ENCODE measurements around the gene SPATA16. TPM values are rescaled to one million over a fixed set of nuclear protein-coding genes. Genes with fewer than 3 reads are reported as not detected.

The SPATA16 gene
- total RNA-seq, 1 donor from 2014 or later = not detected

GRCh38 chr3:172953571-172953970 lies 187.5 kb downstream of the SPATA16 start:
- DNase-seq (ENCODE audit: low read depth in 2 of 2) = no peak

- DNase-seq (ENCODE audit: low read depth in 2 of 2) = no peak
Observed at GRCh38 chr3:172951511-172951910, 189.5 kb downstream of the SPATA16 start.

GRCh38 chr3:172946061-172946460 lies 195.0 kb downstream of the SPATA16 start:
- no peak for DNase-seq (ENCODE audit: low read depth in 2 of 2)

- DNase-seq (ENCODE audit: low read depth in 2 of 2) = peak; percentile 6 to 10
Observed at GRCh38 chr3:172939651-172940293, 201.3 kb downstream of the SPATA16 start.

GRCh38 chr3:172938788-172939187 lies 202.2 kb downstream of the SPATA16 start:
- no peak for DNase-seq (ENCODE audit: low read depth in 2 of 2)

- DNase-seq (ENCODE audit: low read depth in 2 of 2) = no peak
Observed at GRCh38 chr3:172931746-172932285, 209.2 kb downstream of the SPATA16 start.

GRCh38 chr3:172929451-172929850 lies 211.6 kb downstream of the SPATA16 start:
- no peak for DNase-seq (ENCODE audit: low read depth in 2 of 2)

GRCh38 chr3:172924546-172924945 lies 216.5 kb downstream of the SPATA16 start:
- DNase-seq (ENCODE audit: low read depth in 2 of 2) = no peak

- peak in 1 of 2 donors; percentile 65 for DNase-seq (ENCODE audit: low read depth in 2 of 2)
Observed at GRCh38 chr3:172919297-172919683, 221.7 kb downstream of the SPATA16 start.

- peak in 1 of 2 donors; percentile 9 for DNase-seq (ENCODE audit: low read depth in 2 of 2)
Observed at GRCh38 chr3:172918568-172919296, 222.3 kb downstream of the SPATA16 start.

GRCh38 chr3:172918165-172918564 lies 222.9 kb downstream of the SPATA16 start:
- peak; percentile 82 to 91 for DNase-seq (ENCODE audit: low read depth in 2 of 2)

- peak in 1 of 2 donors; percentile 22 for DNase-seq (ENCODE audit: low read depth in 2 of 2)
Observed at GRCh38 chr3:172915911-172916514, 225.0 kb downstream of the SPATA16 start.

GRCh38 chr3:172914854-172915253 lies 226.2 kb downstream of the SPATA16 start:
- no peak for DNase-seq (ENCODE audit: low read depth in 2 of 2)

- no peak for DNase-seq (ENCODE audit: low read depth in 2 of 2)
Observed at GRCh38 chr3:172913911-172914655, 227.0 kb downstream of the SPATA16 start.

GRCh38 chr3:172911142-172911541 lies 229.9 kb downstream of the SPATA16 start:
- DNase-seq (ENCODE audit: low read depth in 2 of 2) = no peak

- DNase-seq (ENCODE audit: low read depth in 2 of 2) = no peak
Observed at GRCh38 chr3:172908771-172909270, 232.2 kb downstream of the SPATA16 start.

GRCh38 chr3:172905451-172905850 lies 235.6 kb downstream of the SPATA16 start:
- DNase-seq (ENCODE audit: low read depth in 2 of 2) = peak in 1 of 2 donors; percentile 8

GRCh38 chr3:172904711-172905373 lies 236.2 kb downstream of the SPATA16 start:
- DNase-seq (ENCODE audit: low read depth in 2 of 2) = no peak

GRCh38 chr3:172903642-172904320 lies 237.3 kb downstream of the SPATA16 start:
- DNase-seq (ENCODE audit: low read depth in 2 of 2) = peak in 1 of 2 donors; percentile 7

GRCh38 chr3:172892158-172892557 lies 248.9 kb downstream of the SPATA16 start:
- DNase-seq (ENCODE audit: low read depth in 2 of 2) = peak; percentile 21 to 60
